IPS-18c (cell line): ENCODE results near the gene ELOA.

Source experiments
- H3K4me3 ChIP-seq: 2 replicates; pipeline ENCODE4 v1.7.0; 2013; ENCODE audit warnings: low read depth, mild to moderate bottlenecking, low read length, moderate library complexity; ENCODE audit not compliant: insufficient read depth
- H3K9me3 ChIP-seq: one replicate; pipeline ENCODE4 v1.6.1; 2013; ENCODE audit warnings: mild to moderate bottlenecking, low read length, moderate library complexity; ENCODE audit not compliant: control insufficient read depth, insufficient read depth

ELOA gene, protein sequence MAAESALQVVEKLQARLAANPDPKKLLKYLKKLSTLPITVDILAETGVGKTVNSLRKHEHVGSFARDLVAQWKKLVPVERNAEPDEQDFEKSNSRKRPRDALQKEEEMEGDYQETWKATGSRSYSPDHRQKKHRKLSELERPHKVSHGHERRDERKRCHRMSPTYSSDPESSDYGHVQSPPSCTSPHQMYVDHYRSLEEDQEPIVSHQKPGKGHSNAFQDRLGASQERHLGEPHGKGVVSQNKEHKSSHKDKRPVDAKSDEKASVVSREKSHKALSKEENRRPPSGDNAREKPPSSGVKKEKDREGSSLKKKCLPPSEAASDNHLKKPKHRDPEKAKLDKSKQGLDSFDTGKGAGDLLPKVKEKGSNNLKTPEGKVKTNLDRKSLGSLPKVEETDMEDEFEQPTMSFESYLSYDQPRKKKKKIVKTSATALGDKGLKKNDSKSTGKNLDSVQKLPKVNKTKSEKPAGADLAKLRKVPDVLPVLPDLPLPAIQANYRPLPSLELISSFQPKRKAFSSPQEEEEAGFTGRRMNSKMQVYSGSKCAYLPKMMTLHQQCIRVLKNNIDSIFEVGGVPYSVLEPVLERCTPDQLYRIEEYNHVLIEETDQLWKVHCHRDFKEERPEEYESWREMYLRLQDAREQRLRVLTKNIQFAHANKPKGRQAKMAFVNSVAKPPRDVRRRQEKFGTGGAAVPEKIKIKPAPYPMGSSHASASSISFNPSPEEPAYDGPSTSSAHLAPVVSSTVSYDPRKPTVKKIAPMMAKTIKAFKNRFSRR

DNA sequence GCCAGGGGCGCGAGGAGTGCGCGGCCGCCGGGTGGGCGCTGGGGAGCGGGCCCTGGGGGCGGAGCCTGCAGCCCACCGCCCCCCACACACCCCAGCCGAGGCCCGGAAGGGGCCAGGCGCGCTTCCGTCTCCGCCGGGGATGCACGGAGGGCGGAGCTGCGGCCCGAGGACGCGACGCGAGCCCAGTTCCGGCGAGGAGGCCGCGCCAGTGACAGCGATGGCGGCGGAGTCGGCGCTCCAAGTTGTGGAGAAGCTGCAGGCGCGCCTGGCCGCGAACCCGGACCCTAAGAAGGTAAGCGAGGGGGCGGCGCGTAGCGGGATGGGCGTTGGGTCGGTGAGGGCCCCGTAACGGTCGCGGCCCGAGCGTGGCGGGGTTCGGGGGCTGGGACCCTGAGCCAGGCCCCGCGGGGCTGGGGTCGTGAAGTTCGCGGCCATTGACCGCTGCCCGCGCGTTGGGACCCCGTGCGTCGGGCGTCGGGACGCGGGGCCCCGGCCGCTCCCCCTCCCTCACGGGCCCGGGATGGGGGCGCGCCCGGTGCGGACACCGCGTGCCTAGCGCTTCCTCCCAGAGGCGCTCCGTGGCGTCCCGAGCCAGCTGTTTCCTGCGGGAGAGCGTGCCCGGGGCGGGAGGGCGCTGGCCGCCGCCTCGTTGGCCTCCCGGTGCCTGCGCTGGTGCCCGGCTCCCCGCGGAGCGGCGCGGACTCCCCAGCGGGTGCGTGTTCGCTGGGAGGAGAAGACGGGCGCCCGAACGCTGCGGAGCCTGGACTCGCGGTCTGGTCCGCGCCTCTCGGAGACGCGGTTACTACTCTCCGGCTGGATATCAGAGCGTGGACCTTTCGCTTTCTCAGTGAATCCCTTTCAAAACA lies at the start of gene ELOA:
TSS of gene ELOA (plus strand) at position 185 of the 866 bp plus-strand sequence. CDS start at position 218, 33 bp downstream.
- H3K9me3 ChIP-seq: no peaks in the 10 kb centered on the region
- peak within 1 kb of the TSS; percentile 88 for H3K4me3 ChIP-seq

DNA sequence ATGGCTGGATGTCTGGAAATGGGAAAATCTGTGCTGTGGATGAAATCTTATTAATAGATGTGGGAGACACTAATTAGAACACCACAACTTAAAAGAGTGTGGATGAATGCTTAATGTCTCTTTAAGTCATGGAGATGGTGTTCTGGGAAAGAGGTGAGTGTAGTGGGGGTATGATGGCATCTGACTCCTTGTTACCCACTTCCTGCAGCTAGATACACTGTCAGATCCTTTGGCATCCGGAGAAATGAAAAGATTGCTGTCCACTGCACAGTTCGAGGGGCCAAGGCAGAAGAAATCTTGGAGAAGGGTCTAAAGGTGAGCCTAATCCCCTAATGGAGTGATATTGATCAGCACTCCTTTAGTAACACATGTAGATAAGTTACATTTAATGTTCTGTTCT lies 49.7 kb upstream of the ELOA start:
- Histone ChIP-seq H3K4me3 (peak overlapping the region; percentile 22; the same call in 1 of the 2 replicates), H3K9me3 (no peaks in the 10 kb centered on the region)

DNA sequence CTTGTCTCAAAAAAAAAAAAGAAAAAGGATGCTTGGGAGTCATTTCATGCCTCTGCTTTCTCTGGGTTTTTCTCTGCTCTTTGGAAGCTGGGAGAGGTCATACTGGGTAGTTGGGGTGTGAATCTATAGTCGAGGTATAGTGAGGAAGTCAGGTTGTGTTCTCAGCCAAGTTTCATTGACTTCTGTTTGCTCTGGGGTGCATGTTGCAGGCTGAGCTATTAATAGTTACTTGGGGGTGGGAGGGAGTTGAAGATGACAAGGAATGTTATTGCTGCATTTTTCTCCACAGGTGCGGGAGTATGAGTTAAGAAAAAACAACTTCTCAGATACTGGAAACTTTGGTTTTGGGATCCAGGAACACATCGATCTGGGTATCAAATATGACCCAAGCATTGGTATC lies 48.9 kb upstream of the ELOA start:
- peak overlapping the region; percentile 9; the same call in 1 of the 2 replicates for H3K4me3 ChIP-seq
- no peaks in the 10 kb centered on the region for H3K9me3 ChIP-seq

DNA sequence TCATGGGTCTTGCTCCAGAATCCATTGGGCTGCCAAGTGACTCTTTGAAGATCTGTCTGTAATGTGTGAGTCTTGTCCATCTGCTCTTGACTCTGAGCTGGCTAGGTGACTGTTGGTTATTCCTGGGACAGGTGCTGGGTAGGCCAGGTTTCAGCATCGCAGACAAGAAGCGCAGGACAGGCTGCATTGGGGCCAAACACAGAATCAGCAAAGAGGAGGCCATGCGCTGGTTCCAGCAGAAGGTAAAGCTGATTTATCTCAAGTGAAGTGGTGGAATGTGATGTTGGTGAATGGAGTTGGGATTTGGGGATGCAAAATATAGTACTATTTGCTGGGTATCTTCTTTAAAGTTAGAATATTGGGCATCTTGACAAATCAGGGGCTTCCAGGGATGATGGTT lies 47.6 kb upstream of the ELOA start:
- no peak overlapping the region; the same call in 1 of the 2 replicates for H3K4me3 ChIP-seq

DNA sequence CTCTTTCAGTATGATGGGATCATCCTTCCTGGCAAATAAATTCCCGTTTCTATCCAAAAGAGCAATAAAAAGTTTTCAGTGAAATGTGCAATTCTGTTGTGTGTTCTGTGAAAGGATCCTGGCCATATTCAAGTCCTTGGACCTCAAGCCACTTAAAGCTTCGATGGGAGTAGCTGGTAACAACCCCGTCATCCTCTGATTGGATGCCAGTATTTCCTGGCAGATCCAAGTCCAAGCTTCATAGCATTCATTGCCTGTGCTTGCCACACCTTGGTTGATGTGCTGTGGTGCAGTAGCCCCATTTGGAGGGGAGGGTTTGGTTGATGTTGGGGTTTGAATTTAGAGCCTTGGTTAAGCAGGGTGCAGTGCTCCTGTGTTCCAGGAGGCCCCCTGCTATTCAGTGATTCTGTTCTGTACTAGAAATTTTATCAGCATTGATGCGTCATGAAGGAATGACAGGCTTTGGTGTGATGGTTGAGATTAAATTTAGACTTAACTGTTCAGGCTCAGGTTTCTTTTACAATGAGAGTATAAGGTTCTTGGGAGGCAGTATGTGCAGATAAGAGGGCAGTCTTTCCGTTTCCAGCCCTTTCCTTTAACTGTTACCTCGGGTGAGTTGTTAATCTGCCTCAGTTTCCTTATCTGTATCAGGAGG lies 46.8 kb upstream of the ELOA start:
- Histone ChIP-seq H3K9me3 (no peaks in the 10 kb centered on the region), H3K4me3 (no peak overlapping the region)

More for the DNA sequence above, 47.6 kb upstream of the ELOA start:
- no peaks in the 10 kb centered on the region for H3K9me3 ChIP-seq

DNA sequence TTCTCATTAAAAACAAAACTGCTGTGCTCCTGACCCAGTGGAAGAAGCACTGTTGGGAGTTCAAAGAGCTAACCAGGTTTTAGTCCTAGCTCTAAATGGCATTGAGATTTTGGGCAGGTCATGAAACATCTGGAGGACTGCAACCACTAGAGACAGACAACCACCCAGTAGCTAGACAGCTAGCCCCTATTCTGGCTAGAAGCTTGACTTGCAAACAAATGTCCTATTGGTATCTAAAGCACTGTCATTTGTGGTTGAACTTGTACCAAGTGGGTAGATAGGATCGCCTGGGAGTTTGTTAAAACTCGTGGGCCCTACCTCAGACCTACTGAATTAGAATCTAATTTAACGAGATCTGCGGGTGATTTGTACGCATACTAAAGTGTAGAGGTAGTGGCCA lies 44.8 kb upstream of the ELOA start:
- Histone ChIP-seq H3K4me3 (no peak overlapping the region), H3K9me3 (no peaks in the 10 kb centered on the region)

DNA sequence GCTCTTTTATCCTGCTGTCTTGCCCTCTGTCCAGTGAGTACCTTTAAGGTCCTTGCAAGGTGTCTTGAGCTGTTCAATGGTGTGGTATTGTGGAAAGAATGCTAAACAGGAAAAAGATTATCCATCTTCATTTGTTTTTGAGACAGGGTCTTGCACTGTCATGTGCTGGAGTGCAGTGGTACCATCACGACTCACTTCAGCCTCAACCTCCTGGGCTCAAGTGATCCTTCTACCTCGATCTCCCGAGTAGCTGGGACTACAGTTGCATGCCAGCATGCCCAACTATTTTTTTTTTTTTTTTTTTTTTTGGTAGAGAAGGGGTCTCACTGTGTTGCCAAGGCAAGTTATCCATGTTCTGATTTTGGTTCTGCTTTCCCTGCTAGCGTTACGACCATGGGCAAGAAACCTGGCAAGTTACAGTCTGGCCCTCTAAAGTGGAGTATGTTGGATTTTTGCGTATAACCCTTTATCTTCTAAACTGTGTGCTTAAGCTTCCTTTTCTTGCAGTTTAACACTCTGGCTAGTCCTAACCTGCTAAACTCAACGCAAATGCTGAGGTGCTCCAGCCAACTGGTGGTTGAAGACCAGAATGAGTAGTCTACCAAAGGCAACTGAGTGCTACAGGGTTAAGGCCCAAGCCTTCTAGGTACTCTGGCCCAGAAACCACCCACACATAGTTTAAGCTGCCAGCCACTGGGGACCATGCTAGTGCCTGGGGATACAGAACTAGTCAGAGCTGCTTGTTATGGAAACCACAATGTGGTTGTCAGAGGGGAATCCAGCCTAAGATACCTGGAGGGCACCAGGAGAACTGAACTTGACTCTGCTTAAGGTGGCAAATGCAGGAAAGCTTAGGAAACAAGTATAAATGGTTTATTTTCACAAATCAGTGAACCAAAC lies 43.7 kb upstream of the ELOA start:
- H3K4me3 ChIP-seq: no peak overlapping the region
- H3K9me3 ChIP-seq: no peaks in the 10 kb centered on the region

DNA sequence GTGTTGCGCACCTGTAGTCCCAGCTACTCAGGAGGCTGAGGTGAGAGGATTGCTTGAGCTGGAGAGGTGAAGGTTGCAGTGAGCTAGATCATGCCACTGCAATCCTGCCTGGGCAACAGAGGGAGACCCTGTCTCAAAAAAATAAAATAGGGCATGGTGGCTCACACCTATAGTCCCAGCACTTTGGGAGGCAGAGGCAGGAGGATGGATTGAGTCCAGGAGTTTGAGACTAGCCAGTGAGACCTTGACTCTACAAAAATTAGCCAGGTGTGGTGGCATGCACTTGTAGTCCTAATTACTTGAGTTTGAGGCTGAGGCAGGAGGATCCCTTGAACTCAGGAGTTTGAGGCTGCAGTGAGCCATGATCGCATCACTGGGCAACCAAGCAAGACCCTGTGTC lies 42.0 kb upstream of the ELOA start:
- no peaks in the 10 kb centered on the region for H3K9me3 ChIP-seq
- H3K4me3 ChIP-seq: no peak overlapping the region

DNA sequence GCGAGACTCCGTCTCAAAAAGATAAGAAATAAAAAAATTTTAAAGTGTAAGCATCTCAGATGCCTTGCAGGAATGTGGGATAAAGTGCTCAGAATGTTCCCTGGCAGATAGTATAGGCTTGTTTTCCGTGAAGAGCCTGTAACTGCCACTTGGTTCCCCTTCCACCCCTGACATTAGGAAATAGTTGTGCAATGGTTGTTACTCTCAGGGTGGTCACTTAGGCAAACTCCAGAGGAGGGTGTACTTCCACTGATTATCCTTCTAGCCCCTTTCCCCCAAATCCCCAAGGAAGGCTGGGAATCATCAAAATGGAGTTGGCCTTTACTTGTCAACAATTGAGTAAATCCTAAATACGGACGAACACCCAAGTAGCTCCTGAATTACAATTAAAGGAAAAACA lies 41.3 kb upstream of the ELOA start:
- Histone ChIP-seq H3K4me3 (no peak overlapping the region), H3K9me3 (no peaks in the 10 kb centered on the region)

DNA sequence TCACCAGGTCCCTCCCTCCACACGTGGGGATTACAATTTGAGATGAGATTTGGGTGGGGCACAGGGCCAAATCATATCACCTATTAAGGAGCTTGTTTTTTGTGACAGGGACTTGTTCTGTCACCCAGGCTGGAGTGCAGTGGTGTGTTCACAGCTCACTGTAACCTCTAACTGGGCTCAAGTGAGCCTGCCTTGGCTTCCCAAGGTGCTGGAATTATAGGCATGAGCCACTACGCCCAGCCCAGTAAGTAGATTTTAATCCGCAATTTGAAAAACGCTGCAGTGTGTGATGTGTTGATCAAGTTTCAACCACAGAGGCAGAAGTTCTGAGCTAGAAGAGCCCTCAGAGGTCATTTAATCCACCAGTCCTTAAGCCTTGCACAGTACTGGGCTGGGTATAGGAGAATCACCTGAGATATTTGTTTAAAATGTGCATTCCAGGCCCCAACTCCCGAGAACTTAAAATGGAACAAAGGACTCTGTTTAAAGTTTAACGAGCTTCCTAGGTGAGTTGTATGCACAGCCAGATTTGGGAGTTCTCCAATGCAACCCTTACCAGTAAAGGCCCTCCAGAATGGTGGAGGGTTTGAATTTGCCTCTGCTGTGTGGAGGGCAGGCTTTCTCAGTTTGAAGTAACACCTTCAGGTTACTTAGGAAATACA lies 38.3 kb upstream of the ELOA start:
- H3K4me3 ChIP-seq: no peak overlapping the region
- no peaks in the 10 kb centered on the region for H3K9me3 ChIP-seq

DNA sequence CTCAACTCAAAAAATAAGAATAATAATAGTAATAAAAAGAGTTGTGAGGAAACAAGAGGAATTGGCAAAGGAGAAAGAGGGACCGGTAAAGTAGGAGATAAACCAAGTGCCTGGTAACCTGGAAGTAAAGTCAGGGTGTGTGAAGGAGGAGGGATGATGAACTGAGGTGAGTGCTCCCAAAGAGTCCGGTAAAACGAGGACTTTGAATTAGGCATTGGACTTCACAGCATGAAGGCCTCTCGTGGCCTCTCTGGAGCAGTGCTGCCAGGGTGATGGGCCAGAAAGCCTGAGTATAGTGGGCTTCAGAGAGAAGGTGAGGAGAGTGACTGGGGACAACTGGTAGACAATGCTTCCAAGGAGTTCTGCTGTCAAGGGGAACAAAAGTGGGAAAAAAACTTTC lies 34.0 kb upstream of the ELOA start:
- H3K9me3 ChIP-seq: no peaks in the 10 kb centered on the region
- no peak overlapping the region for H3K4me3 ChIP-seq

DNA sequence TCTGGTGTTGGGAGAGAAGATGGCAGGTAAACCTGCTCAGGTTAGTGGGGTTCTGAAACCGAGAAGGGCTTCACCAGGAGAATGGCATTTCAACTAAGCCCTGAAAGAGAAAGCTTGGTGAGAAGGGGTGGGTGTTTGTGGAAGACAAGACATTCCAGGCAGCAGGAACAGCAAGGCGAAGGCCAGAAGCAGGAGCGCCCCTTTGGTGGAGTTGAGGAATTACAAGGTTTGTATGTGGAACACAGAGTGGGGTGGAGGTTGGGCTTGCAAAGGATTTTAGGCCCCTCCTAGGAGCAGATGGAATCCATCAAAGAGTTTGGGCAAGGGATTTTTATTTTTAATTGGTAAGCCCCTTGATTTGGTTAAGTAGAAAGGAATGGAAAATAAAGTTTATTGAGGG lies 24.8 kb upstream of the ELOA start:
- no peaks in the 10 kb centered on the region for H3K9me3 ChIP-seq

DNA sequence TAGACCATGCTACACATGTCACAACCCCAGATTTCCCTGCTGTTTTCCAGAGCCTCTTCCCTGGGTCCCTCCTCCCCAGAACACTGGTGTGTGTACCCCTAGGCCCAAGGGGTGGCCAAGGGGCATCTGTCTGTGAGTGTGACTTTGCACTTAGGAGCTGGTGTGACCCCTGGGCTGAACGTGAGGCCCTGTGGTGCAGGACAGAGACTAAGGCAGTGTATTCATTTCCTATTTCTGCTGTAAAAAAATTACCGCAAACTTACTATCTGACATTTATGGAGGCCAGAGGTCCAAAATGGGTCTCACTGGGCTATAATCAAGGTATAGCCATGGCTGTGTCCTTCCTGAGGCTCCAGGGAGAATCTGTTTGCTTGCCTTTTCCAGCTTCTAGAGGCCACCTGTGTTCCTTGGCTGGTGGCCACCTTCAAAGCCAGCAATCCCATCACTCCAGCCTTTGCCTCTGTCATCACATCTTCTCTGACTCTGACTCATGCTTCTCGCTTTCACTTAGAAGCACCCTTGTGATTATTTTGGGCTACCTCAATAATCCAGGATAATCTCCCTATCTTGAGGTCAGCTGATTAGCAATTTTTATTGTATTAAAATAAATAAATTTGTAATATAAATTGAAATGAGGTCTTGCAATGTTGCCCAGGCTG lies 24.0 kb upstream of the ELOA start:
- Histone ChIP-seq H3K9me3 (no peaks in the 10 kb centered on the region), H3K4me3 (no peak overlapping the region)

More for the DNA sequence above, 24.8 kb upstream of the ELOA start:
- H3K4me3 ChIP-seq: no peak overlapping the region

DNA sequence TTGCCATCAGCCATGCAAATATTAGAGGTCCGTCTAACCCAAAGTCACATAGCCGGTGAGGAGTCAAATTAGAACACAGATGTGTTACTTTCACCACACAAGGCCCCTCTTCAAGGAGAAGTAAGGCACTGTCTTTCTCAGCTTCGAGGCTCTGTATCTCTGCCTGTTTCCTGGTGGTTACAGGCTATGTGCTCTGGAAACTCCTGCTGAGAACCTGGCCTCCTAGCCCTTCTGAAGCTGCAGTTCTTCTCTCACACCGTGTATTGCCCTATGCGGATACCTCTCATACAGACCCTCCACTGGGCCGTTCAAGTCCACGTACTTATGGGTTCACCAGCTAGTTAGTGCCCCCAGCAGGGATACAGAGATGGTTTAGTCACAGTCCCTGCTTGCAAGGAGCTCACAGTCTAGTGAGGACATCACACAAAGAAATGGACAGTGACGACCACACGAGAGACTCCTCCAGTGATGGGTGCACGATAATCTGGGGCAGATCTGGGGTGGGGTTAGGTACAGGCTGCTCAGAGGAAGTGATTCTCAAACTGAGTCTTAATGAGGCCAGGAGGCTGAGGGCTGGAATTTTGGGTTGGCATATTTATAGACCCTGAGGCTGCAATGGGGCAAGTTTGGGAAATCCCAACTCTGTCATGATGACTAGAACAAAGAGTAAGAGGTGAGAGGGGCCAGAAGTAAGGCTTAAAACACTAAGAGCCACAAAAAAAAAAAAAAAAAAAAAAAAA lies 22.8 kb upstream of the ELOA start:
- Histone ChIP-seq H3K4me3 (no peak overlapping the region), H3K9me3 (no peaks in the 10 kb centered on the region)

DNA sequence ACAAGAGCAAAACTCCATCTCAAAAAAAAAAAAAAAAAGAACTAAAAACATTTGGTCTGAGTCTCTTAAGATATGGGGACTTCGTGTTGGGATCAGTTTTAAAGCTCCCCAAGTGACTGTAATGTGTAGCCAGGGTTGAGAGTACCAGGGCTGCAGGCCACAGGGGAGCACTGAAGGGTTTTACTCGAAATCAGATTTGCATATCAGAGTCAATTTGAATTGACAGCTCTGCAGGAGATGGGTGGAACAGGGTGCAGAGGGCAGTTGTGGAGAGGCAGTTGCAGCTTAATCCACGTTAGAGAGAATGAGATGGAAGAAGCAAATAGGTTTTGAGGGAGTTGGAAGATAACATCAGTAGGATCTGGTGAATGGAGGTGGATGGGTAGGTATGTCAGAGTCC lies 20.6 kb upstream of the ELOA start:
- Histone ChIP-seq H3K4me3 (no peak overlapping the region), H3K9me3 (no peaks in the 10 kb centered on the region)
